ENCODE measurements around the gene KIF26B. TPM values are rescaled to one million over a fixed set of nuclear protein-coding genes. Genes with fewer than 3 reads are reported as not detected.

Gene KIF26B
- total and polyA plus RNA-seq, 4 donors = 10.9 to 37.1 (median 19.2) TPM

- Histone ChIP-seq H3K9me3 (ENCODE audit: control insufficient read depth, insufficient read depth, low read length) (no peaks in the 10 kb centered on the region), H3K27me3 (ENCODE audit: control insufficient read depth, insufficient read depth, low read length) (no peaks in the 10 kb centered on the region), H3K4me3 (ENCODE audit: low read depth, low read length) (no peak overlapping the region), H3K4me1 (ENCODE audit: control insufficient read depth, insufficient read depth, low read length) (peaks cover 12% of the 10 kb centered on the region), H3K27ac (ENCODE audit: low read depth, low read length) (no peak overlapping the region), H3K36me3 (ENCODE audit: control insufficient read depth, insufficient read depth, low read length) (no peaks in the 10 kb centered on the region)
- 54% methylated on average over 5 of the region's 6 CpGs for WGBS (ENCODE audit: insufficient coverage)
- peak in 2 of 6 donors; percentile 41 to 94 for DNase-seq (ENCODE audit: low read depth in 4 of 6, low spot score in 6 of 6)
These were observed 286.9 kb downstream of the KIF26B start for GRCh38 chr1:245441689-245442088.

GRCh38 chr1:245444147-245444828 lies 289.5 kb downstream of the KIF26B start:
- 81% methylated on average over 8 of the region's 14 CpGs for WGBS (ENCODE audit: insufficient coverage)
- Histone ChIP-seq H3K27me3 (ENCODE audit: control insufficient read depth, insufficient read depth, low read length) (no peaks in the 10 kb centered on the region), H3K36me3 (ENCODE audit: control insufficient read depth, insufficient read depth, low read length) (no peaks in the 10 kb centered on the region), H3K9me3 (ENCODE audit: control insufficient read depth, insufficient read depth, low read length) (no peaks in the 10 kb centered on the region), H3K27ac (ENCODE audit: low read depth, low read length) (no peak overlapping the region), H3K4me1 (ENCODE audit: control insufficient read depth, insufficient read depth, low read length) (peaks cover 12% of the 10 kb centered on the region), H3K4me3 (ENCODE audit: low read depth, low read length) (no peak overlapping the region)
- DNase-seq (ENCODE audit: low read depth in 4 of 6, low spot score in 6 of 6) = no peak

GRCh38 chr1:245444945-245445344 lies 290.2 kb downstream of the KIF26B start:
- H3K27ac ChIP-seq (ENCODE audit: low read depth, low read length) = no peak overlapping the region
- no peak overlapping the region for H3K4me3 ChIP-seq (ENCODE audit: low read depth, low read length)
- H3K27me3 ChIP-seq (ENCODE audit: control insufficient read depth, insufficient read depth, low read length) = no peaks in the 10 kb centered on the region
- no peaks in the 10 kb centered on the region for H3K36me3 ChIP-seq (ENCODE audit: control insufficient read depth, insufficient read depth, low read length)
- DNase-seq (ENCODE audit: low read depth in 4 of 6, low spot score in 6 of 6) = peak in 1 of 6 donors; percentile 42
- H3K4me1 ChIP-seq (ENCODE audit: control insufficient read depth, insufficient read depth, low read length) = peaks cover 12% of the 10 kb centered on the region
- H3K9me3 ChIP-seq (ENCODE audit: control insufficient read depth, insufficient read depth, low read length) = no peaks in the 10 kb centered on the region
- WGBS (ENCODE audit: insufficient coverage) = 84% methylated on average over 2 of the region's 5 CpGs

GRCh38 chr1:245448531-245448930 lies 293.7 kb downstream of the KIF26B start:
- no CpG with 5 or more reads among the region's 1 CpG for WGBS (ENCODE audit: insufficient coverage)
- no peaks in the 10 kb centered on the region for H3K4me1 ChIP-seq (ENCODE audit: control insufficient read depth, insufficient read depth, low read length)
- H3K9me3 ChIP-seq (ENCODE audit: control insufficient read depth, insufficient read depth, low read length) = no peaks in the 10 kb centered on the region
- H3K4me3 ChIP-seq (ENCODE audit: low read depth, low read length) = no peak overlapping the region
- H3K27me3 ChIP-seq (ENCODE audit: control insufficient read depth, insufficient read depth, low read length) = no peaks in the 10 kb centered on the region
- no peaks in the 10 kb centered on the region for H3K36me3 ChIP-seq (ENCODE audit: control insufficient read depth, insufficient read depth, low read length)
- DNase-seq (ENCODE audit: low read depth in 4 of 6, low spot score in 6 of 6) = no peak
- H3K27ac ChIP-seq (ENCODE audit: low read depth, low read length) = no peak overlapping the region

GRCh38 chr1:245448975-245449431 lies 294.2 kb downstream of the KIF26B start:
- Histone ChIP-seq H3K36me3 (ENCODE audit: control insufficient read depth, insufficient read depth, low read length) (no peaks in the 10 kb centered on the region), H3K4me1 (ENCODE audit: control insufficient read depth, insufficient read depth, low read length) (no peaks in the 10 kb centered on the region), H3K27me3 (ENCODE audit: control insufficient read depth, insufficient read depth, low read length) (no peaks in the 10 kb centered on the region), H3K27ac (ENCODE audit: low read depth, low read length) (no peak overlapping the region), H3K9me3 (ENCODE audit: control insufficient read depth, insufficient read depth, low read length) (no peaks in the 10 kb centered on the region), H3K4me3 (ENCODE audit: low read depth, low read length) (no peak overlapping the region)
- peak in 2 of 6 donors; percentile 54 to 59 for DNase-seq (ENCODE audit: low read depth in 4 of 6, low spot score in 6 of 6)
- 39% methylated on average over 4 of the region's 8 CpGs for WGBS (ENCODE audit: insufficient coverage)

- Histone ChIP-seq H3K9me3 (ENCODE audit: control insufficient read depth, insufficient read depth, low read length) (no peaks in the 10 kb centered on the region), H3K36me3 (ENCODE audit: control insufficient read depth, insufficient read depth, low read length) (no peaks in the 10 kb centered on the region), H3K4me3 (ENCODE audit: low read depth, low read length) (no peak overlapping the region), H3K27ac (ENCODE audit: low read depth, low read length) (no peak overlapping the region), H3K4me1 (ENCODE audit: control insufficient read depth, insufficient read depth, low read length) (peaks cover 5% of the 10 kb centered on the region), H3K27me3 (ENCODE audit: control insufficient read depth, insufficient read depth, low read length) (no peaks in the 10 kb centered on the region)
- WGBS (ENCODE audit: insufficient coverage) = 100% methylated on average over 1 of the region's 4 CpGs
- DNase-seq (ENCODE audit: low read depth in 4 of 6, low spot score in 6 of 6) = no peak
These were observed 298.8 kb downstream of the KIF26B start for GRCh38 chr1:245453541-245453940.

- Histone ChIP-seq H3K4me1 (ENCODE audit: control insufficient read depth, insufficient read depth, low read length) (peaks cover 5% of the 10 kb centered on the region), H3K9me3 (ENCODE audit: control insufficient read depth, insufficient read depth, low read length) (no peaks in the 10 kb centered on the region), H3K4me3 (ENCODE audit: low read depth, low read length) (no peak overlapping the region), H3K27ac (ENCODE audit: low read depth, low read length) (no peak overlapping the region), H3K36me3 (ENCODE audit: control insufficient read depth, insufficient read depth, low read length) (no peaks in the 10 kb centered on the region), H3K27me3 (ENCODE audit: control insufficient read depth, insufficient read depth, low read length) (no peaks in the 10 kb centered on the region)
- WGBS (ENCODE audit: insufficient coverage) = 83% methylated on average over 1 of the region's 2 CpGs
- DNase-seq (ENCODE audit: low read depth in 4 of 6, low spot score in 6 of 6) = peak in 1 of 6 donors; percentile 33
These were observed 299.3 kb downstream of the KIF26B start for GRCh38 chr1:245454051-245454450.

- Histone ChIP-seq H3K4me3 (ENCODE audit: low read depth, low read length) (no peak overlapping the region), H3K27ac (ENCODE audit: low read depth, low read length) (no peak overlapping the region), H3K4me1 (ENCODE audit: control insufficient read depth, insufficient read depth, low read length) (peaks cover 5% of the 10 kb centered on the region), H3K9me3 (ENCODE audit: control insufficient read depth, insufficient read depth, low read length) (no peaks in the 10 kb centered on the region), H3K36me3 (ENCODE audit: control insufficient read depth, insufficient read depth, low read length) (no peaks in the 10 kb centered on the region), H3K27me3 (ENCODE audit: control insufficient read depth, insufficient read depth, low read length) (no peaks in the 10 kb centered on the region)
- no peak for DNase-seq (ENCODE audit: low read depth in 4 of 6, low spot score in 6 of 6)
- WGBS (ENCODE audit: insufficient coverage) = no CpG with 5 or more reads among the region's 1 CpG
These were observed 302.8 kb downstream of the KIF26B start for GRCh38 chr1:245457562-245457961.

- Histone ChIP-seq H3K4me3 (ENCODE audit: low read depth, low read length) (no peak overlapping the region), H3K27ac (ENCODE audit: low read depth, low read length) (no peak overlapping the region), H3K9me3 (ENCODE audit: control insufficient read depth, insufficient read depth, low read length) (no peaks in the 10 kb centered on the region), H3K36me3 (ENCODE audit: control insufficient read depth, insufficient read depth, low read length) (no peaks in the 10 kb centered on the region), H3K27me3 (ENCODE audit: control insufficient read depth, insufficient read depth, low read length) (no peaks in the 10 kb centered on the region), H3K4me1 (ENCODE audit: control insufficient read depth, insufficient read depth, low read length) (peaks cover 5% of the 10 kb centered on the region)
- 90% methylated on average over 6 of the region's 7 CpGs for WGBS (ENCODE audit: insufficient coverage)
- peak in 1 of 6 donors; percentile 52 for DNase-seq (ENCODE audit: low read depth in 4 of 6, low spot score in 6 of 6)
These were observed 303.4 kb downstream of the KIF26B start for GRCh38 chr1:245458234-245458633.

GRCh38 chr1:245458761-245459174 lies 304.0 kb downstream of the KIF26B start:
- Histone ChIP-seq H3K4me1 (ENCODE audit: control insufficient read depth, insufficient read depth, low read length) (peaks cover 5% of the 10 kb centered on the region), H3K4me3 (ENCODE audit: low read depth, low read length) (no peak overlapping the region), H3K9me3 (ENCODE audit: control insufficient read depth, insufficient read depth, low read length) (no peaks in the 10 kb centered on the region), H3K27me3 (ENCODE audit: control insufficient read depth, insufficient read depth, low read length) (no peaks in the 10 kb centered on the region), H3K36me3 (ENCODE audit: control insufficient read depth, insufficient read depth, low read length) (no peaks in the 10 kb centered on the region), H3K27ac (ENCODE audit: low read depth, low read length) (no peak overlapping the region)
- WGBS (ENCODE audit: insufficient coverage) = no CpG with 5 or more reads among the region's 4 CpGs
- DNase-seq (ENCODE audit: low read depth in 4 of 6, low spot score in 6 of 6) = peak in 1 of 6 donors; percentile 37

Data from spinal cord (tissue), 10 donors.